Fibroblast of lung (primary cell): ENCODE measurements around the gene DSCAML1.

ENCODE experiments used
- CTCF ChIP-seq, 2 donors: IDR thresholded peaks in 1 of 2; conservative IDR thresholded peaks in 1 of 2; 1 replicate in 1 of 2; 2 replicates in 1 of 2; pipeline ENCODE4 v1.5.1; 2011 to 2012; ENCODE audit warnings: low read length in 2 of 2, control low read depth in 1 of 2, inconsistent platforms in 1 of 2, low read depth in 1 of 2, mild to moderate bottlenecking in 1 of 2
- EZH2 ChIP-seq: IDR thresholded peaks from 2 replicates; pipeline ENCODE4 v1.5.1; 2012; ENCODE audit warnings: low read length, control low read depth, mild to moderate bottlenecking; ENCODE audit errors: missing control alignments

DNA sequence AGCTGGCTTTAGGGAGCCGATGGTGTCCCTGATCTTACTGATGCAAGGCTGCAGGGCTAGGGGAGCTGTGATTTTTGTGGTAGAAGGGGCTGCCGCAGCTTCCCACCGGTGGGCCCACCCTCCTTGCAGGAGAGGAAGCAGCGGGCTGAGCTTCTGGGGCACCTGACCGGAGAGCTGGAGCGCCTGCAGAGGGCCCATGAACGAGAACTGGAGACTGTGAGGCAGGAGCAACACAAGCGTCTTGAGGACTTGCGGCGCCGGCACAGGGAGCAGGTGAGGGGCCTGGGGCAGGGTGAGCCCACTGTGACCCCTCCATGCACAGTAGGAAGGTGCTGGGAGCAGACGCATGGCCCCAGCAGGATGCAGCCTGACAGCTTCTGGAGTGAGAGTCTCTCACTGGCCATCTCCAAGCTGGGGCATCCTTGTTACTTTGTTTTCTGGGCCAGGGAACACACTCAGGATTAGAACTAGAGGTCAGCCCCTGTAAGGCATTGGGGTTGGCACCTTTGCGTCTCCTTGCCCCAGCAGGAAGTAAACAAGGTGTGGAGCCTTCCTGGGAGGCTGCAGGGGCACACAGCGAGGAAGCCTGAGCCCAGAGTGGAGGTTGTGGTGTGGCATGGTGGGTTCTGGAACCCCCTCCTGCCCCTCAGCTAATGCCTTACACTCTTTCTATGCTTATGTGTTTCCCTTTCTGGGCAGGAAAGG lies 402.6 kb downstream of the DSCAML1 start:
- no peak for TF ChIP-seq CTCF (conservative IDR thresholded peaks at IDR 0.05 in 1 of 2, IDR thresholded peaks at IDR 0.05 in 1 of 2; ENCODE audit: low read depth in 1 of 2, low read length in 2 of 2)
- TF ChIP-seq EZH2 = no peak
